MCF 10A (cell line): Measurements from ENCODE around the gene KRT79. TPM values are rescaled to one million over a fixed set of nuclear protein-coding genes. Genes with fewer than 3 reads are reported as not detected.

ENCODE experiments used
- BruUV-seq: library from RNA; stranded (reverse); fragments of 400-500 nt; replicated peaks from 2 replicates; lab custom pipeline; 2021; lab: Mats Ljungman, UMichigan
- CTCF ChIA-PET: fragments of 300-600 bp; sonication (Branson Sonifier 250); formaldehyde crosslinking; extraction: SDS; loops from one replicate; lab custom pipeline; 2021; ENCODE audit warnings: antibody characterized with exemption, inconsistent platforms; lab: Yijun Ruan, JAX
- POLR2A ChIA-PET: fragments of 300-600, 350-650 bp; sonication (Branson Sonifier 250); formaldehyde crosslinking; extraction: SDS; loops from one replicate; lab custom pipeline; 2020; ENCODE audit warnings: antibody characterized with exemption, inconsistent platforms; lab: Yijun Ruan, JAX
- DNase-seq: peaks from one replicate; pipeline ENCODE4 v3.0.0-alpha.2; 2018; ENCODE audit not compliant: unreplicated experiment
- H3K27ac Mint-ChIP-seq: one replicate; pipeline ENCODE4 v1.8.0; 2022; ENCODE audit warnings: mild to moderate bottlenecking, low read depth, mixed read lengths; ENCODE audit not compliant: unreplicated experiment
- H3K27me3 Mint-ChIP-seq: one replicate; pipeline ENCODE4 v1.8.0; 2022; ENCODE audit warnings: mixed read lengths; ENCODE audit not compliant: insufficient read depth, unreplicated experiment
- H3K36me3 Mint-ChIP-seq: one replicate; pipeline ENCODE4 v1.8.0; 2022; ENCODE audit warnings: mild to moderate bottlenecking, moderate library complexity, mixed read lengths; ENCODE audit not compliant: insufficient read depth, unreplicated experiment
- H3K4me1 Mint-ChIP-seq: one replicate; pipeline ENCODE4 v1.8.0; 2022; ENCODE audit warnings: mixed read lengths; ENCODE audit not compliant: insufficient read depth, unreplicated experiment
- H3K4me3 Mint-ChIP-seq: one replicate; pipeline ENCODE4 v1.8.0; 2022; ENCODE audit warnings: mild to moderate bottlenecking, moderate library complexity, mixed read lengths; ENCODE audit not compliant: unreplicated experiment
- H3K9me3 Mint-ChIP-seq: one replicate; pipeline ENCODE4 v1.8.0; 2022; ENCODE audit warnings: mixed read lengths; ENCODE audit not compliant: unreplicated experiment
- intact Hi-C: fragments of 100-400 bp; cut with micrococcal nuclease; formaldehyde crosslinking; loops from 2 replicates; pipeline ENCODE4 v1.14.1; 2022
- total RNA-seq: library from RNA; stranded (reverse); gene quantifications from 2 replicates; pipeline ENCODE4 v1.2.3, GENCODE V29; 2022
- TF ChIP-seq, protein P1 (sequence below): fragments of 200-600 bp; IDR thresholded peaks from one replicate; pipeline ENCODE4 v1.8.0; 2022; ENCODE audit warnings: antibody characterized with exemption, mild to moderate bottlenecking; ENCODE audit not compliant: unreplicated experiment

The KRT79 gene
- total RNA-seq, 1 experiment from 2014 or later: not detected

DNA sequence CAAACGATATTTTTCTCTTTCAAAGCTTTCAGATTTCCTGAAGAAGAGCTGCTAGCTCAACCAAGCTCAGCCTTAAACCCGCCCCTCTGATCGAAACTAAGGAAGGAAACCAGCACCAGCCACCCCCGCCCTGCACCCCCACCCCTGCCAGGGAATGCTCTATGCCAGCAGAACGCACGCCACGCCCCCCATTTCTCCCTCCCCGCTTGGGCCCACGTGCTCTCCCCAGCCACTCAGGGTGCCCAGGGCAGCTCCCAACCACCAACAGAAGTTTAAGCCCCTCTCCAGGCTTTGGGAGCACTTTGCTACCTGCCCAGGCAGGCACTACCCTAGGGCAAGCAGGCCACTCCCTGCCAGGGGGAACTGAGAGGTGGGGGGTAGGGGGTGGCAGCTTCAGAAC, 33.5 kb upstream of the KRT79 start:
- H3K4me3 Mint-ChIP-seq: no peak overlapping the region
- intact Hi-C loops: no loop called here
- H3K9me3 Mint-ChIP-seq: no peaks in the 10 kb centered on the region
- TF ChIP-seq, protein P1, sequence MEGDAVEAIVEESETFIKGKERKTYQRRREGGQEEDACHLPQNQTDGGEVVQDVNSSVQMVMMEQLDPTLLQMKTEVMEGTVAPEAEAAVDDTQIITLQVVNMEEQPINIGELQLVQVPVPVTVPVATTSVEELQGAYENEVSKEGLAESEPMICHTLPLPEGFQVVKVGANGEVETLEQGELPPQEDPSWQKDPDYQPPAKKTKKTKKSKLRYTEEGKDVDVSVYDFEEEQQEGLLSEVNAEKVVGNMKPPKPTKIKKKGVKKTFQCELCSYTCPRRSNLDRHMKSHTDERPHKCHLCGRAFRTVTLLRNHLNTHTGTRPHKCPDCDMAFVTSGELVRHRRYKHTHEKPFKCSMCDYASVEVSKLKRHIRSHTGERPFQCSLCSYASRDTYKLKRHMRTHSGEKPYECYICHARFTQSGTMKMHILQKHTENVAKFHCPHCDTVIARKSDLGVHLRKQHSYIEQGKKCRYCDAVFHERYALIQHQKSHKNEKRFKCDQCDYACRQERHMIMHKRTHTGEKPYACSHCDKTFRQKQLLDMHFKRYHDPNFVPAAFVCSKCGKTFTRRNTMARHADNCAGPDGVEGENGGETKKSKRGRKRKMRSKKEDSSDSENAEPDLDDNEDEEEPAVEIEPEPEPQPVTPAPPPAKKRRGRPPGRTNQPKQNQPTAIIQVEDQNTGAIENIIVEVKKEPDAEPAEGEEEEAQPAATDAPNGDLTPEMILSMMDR: no peak
- no peaks in the 10 kb centered on the region for H3K27me3 Mint-ChIP-seq
- peaks cover 54% of the 10 kb centered on the region for H3K4me1 Mint-ChIP-seq
- DNase-seq: peak; percentile 73
- no TSS peak for BruUV-seq
- ChIA-PET POLR2A (interaction anchor here (0.6 to 17.0 kb wide), 11 partner anchors 8 to 720 kb away, joined by 3 to 675 read pairs (median 4); partner anchors contain the start of gene KRT5), CTCF (interaction anchor here (0.6 to 4.3 kb wide), 14 partner anchors 10 to 725 kb away, joined by 3 to 54 read pairs (median 3); no protein-coding TSS in a partner anchor)
- peak overlapping the region; percentile 49 for H3K27ac Mint-ChIP-seq
- peaks cover 2% of the 10 kb centered on the region for H3K36me3 Mint-ChIP-seq

GRCh38 chr12:52867152-52867551, 33.0 kb upstream of the KRT79 start:
- Mint-ChIP-seq H3K27ac (no peak overlapping the region), H3K9me3 (no peaks in the 10 kb centered on the region), H3K4me1 (peaks cover 49% of the 10 kb centered on the region), H3K4me3 (peak overlapping the region; percentile 28), H3K27me3 (no peaks in the 10 kb centered on the region), H3K36me3 (no peaks in the 10 kb centered on the region)
- intact Hi-C loops: no loop called here
- TF ChIP-seq, protein P1: no peak
- BruUV-seq: no TSS peak
- CTCF ChIA-PET: interaction anchor here (0.6 to 4.3 kb wide), 16 partner anchors 9 to 724 kb away, joined by 3 to 54 read pairs (median 3); no protein-coding TSS in a partner anchor
- no peak for DNase-seq
- POLR2A ChIA-PET: interaction anchor here (0.6 to 17.0 kb wide), 11 partner anchors 9 to 720 kb away, joined by 3 to 675 read pairs (median 4); partner anchors contain the start of gene KRT5

DNA sequence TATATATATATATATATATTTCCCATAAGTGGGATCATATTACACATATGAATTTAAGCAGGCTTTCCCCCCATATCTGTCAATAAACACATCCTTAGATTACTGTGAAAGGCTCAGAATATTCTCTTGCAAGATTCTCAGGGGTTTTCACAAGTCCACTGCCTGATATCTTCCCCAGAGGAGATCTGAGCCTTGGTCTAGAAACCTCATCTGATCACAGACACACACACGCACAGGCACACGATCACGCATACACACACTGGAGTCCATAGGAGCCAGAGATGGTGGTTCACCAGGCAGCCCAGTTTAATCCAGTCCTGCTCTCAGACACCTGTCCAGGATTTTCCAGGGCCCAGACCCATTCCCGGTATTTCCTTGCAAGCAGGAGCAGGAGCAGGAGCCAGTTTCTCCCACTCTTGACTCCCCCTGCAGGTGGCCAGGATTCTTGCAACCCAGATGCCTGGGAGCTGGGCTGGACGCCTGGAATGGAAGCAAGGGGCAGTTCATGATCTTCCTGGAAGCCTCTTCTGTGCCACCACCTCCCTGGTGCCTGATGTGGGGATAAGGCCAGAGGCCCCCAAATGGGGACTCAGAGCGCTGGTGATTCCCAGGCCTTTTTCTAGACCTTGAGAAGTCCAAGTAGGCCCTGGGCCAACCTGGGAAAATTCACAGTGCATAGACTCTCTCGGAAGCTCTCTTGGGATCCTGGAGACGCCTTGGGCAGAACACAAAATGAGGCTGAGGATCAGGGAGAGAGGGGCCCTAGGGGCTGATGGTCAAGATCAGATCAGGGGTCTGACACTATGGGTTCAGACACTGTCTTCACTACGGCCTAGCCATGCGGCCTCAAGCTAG, 31.2 kb upstream of the KRT79 start:
- POLR2A ChIA-PET: interaction anchor here (0.6 to 17.0 kb wide), 9 partner anchors 8 to 720 kb away, joined by 3 to 675 read pairs (median 4); partner anchors contain the start of genes KRT5 and KRT6A
- peak; percentile 84 for DNase-seq
- H3K27me3 Mint-ChIP-seq: no peaks in the 10 kb centered on the region
- H3K4me3 Mint-ChIP-seq: no peak overlapping the region
- BruUV-seq: no TSS peak
- H3K36me3 Mint-ChIP-seq: peaks cover 5% of the 10 kb centered on the region
- H3K4me1 Mint-ChIP-seq: peaks cover 38% of the 10 kb centered on the region
- intact Hi-C loops: loop anchor here (1.0 kb wide), 1 partner anchor 282 kb away; no protein-coding TSS in a partner anchor
- H3K27ac Mint-ChIP-seq: no peak overlapping the region
- TF ChIP-seq, protein P1: peak; percentile 87
- CTCF ChIA-PET: interaction anchor here (0.6 to 4.3 kb wide), 18 partner anchors 13 to 731 kb away, joined by 3 to 54 read pairs (median 3); partner anchors contain the start of genes KRT1 and KRT5
- H3K9me3 Mint-ChIP-seq: no peaks in the 10 kb centered on the region

DNA sequence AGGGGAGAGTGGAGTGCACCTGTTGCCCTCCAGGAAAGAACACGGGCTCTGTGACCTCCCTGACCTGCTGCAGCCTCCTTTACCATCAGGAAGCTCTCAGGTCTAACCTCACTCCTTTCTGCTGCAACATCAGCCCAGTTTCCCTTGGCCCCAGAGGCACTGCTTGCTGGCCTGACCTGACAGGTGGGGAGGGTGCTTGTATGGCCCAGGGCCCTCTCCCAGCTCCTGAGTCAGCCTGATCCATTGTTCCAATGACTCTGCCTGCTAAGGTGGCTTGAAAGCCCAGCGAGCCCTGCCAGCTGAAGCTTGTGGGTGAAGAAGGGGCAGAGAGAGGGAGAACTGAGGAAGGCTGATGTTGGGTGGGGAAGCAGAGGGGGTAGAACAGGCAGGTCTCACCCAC, 27.9 kb upstream of the KRT79 start:
- H3K4me1 Mint-ChIP-seq: peaks cover 26% of the 10 kb centered on the region
- TF ChIP-seq, protein P1: no peak
- H3K4me3 Mint-ChIP-seq: no peak overlapping the region
- no peak overlapping the region for H3K27ac Mint-ChIP-seq
- no peak for DNase-seq
- no peaks in the 10 kb centered on the region for H3K27me3 Mint-ChIP-seq
- intact Hi-C loops: no loop called here
- BruUV-seq: no TSS peak
- ChIA-PET CTCF (interaction anchor here (0.6 to 0.7 kb wide), 3 partner anchors 12 to 272 kb away, joined by 3 read pairs; no protein-coding TSS in a partner anchor), POLR2A (interaction anchor here (0.6 to 4.7 kb wide), 7 partner anchors 11 to 651 kb away, joined by 3 to 57 read pairs (median 4); partner anchors contain the start of gene KRT5)
- peaks cover 5% of the 10 kb centered on the region for H3K36me3 Mint-ChIP-seq
- no peaks in the 10 kb centered on the region for H3K9me3 Mint-ChIP-seq
